NCI-H1048 (cell line): ENCODE data around the gene ARHGAP25.

ENCODE experiments used
- DNase-seq: peaks from one replicate; lab custom pipeline; 2025; lab: John Stamatoyannopoulos, UW

The ARHGAP25 gene

DNA sequence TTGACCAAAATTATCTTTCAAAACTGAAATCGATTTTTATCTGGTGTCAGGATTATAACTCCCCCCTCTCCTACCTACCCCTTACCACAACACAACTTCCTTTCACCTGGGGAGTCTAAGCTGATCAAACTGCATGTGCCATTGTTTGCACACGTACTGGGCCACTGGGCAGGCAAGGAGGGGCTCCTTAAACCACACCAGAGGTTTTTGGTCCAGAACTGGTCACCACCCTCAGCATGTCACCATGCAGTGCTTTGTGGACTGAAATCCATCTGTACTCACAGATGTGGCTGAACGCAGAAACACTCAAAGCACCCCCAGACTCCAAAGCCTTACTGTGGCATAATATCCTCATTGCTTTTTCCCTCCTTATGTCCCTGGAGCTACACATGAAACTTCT lies 13.9 kb upstream of the ARHGAP25 start:
- DNase-seq: no peak

DNA sequence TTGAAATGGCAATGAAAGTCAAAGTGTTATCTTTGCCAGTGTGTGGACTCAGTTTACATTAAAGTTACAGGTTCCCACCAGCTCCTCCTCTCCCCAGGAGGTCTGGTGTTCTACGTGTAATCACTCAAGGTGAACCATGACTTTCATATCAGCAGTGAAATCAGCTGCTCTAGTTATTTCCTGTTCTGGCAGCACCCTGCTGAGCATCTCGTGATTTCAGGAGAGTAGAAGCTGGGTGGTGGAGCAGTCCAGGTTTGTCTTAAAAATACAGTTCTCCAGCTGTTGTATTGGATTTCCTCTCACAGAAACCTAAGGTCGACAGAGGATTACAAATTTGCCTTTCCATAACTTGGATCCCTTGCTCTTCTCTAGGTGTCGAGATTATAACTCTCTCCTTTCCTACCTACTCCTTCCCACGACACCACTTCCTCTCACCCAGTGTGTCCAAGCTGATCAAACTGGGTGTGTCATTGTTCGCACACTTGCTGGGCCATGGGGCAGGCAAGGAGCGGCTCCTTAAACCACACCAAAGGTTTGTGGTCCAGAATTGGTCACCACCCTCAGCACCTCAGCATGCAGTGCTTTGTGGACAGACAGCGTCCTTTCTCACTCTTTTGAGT lies 13.0 kb upstream of the ARHGAP25 start:
- DNase-seq: no peak

DNA sequence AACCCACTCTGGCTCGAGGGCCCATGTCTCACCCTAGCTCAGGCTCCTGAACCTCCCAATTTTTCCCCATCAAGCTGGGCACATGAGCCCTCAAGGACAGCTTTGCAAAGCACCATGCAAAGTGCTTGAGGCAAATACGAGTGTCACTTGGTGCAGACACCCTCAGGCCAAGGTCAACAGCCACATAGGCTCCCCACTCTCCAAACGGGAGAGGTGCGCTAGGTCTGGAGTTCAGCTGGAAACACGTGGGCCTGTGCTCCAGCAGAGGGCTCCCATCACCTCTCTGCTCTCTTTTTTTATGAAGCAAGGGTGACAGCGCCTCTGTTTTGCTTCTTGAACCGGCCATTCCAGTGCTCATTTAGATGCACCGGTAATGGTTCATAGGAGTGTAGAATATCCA lies 11.9 kb upstream of the ARHGAP25 start:
- no peak for DNase-seq

DNA sequence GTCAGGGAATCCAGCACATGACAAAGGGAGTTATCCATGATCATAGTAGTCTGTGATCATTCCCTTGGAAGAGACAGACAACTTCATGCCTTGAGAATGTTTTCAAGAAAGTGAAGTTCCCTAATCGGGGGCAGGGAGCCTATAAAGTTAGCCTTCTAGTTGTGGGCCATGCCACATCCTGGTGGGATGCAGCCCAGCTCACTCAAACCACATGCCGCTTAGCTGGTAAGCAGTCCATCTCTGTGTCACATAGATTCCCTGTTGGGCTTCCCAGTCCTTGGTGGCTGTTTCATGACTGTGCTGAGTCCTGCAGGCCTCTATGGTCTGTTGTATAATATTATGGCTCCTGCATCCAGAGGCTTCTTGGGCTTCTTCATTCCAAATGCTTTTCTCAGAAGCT lies 11.4 kb upstream of the ARHGAP25 start:
- no peak for DNase-seq

DNA sequence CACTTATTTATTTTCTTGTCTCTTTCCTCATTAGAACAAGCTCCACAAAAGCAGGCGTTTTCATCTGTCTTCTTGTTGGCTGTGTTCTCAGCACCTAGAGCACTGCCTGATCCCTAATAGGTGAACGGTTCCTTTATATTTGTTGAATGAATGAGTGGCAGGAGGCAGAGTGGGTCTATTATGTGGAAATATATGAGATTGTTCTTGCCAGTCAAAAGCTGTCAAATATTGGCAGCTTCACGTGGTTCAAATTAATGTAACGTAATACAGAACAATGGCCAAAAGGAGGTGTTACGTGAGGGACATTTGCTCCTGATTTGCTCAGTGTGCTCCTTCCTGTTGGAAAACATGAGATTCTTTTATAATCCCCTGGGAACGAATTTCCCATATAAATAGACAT lies 8.5 kb upstream of the ARHGAP25 start:
- DNase-seq: no peak

DNA sequence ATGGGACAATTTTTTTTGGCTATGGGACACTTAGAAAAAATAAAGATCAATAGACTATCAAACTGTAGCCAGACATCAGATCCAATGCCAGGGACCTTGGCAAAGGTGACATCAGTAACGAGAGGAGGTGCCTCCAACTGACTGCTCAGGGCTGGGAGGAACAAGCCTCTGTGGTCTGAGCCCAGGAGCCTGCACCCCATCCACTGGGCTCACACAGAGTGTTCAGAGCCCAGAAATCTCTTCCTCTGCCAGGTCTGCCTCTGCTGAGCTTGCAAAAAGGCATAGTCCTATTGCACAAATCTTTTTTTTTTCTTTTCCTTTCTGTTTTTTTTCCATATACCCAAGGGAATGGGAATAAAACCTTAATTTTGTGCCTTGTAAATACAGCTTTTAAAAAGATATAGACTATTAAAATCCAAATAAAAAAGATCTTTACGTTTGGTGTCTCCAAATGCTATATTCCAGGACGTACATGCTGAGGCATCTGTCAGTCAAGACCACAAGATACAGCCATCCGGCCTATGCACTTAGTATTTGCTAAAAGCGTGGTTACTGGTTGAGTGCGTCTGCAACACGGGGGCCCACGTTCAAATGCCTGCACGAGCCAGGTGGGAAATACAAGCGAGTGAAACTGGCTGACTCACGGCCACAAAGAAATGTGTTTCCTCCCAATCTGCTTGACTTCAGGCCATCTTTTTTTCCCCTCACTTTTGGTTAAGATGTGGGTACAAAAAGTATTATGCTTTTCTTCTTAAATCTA lies 7.8 kb upstream of the ARHGAP25 start:
- DNase-seq: no peak

DNA sequence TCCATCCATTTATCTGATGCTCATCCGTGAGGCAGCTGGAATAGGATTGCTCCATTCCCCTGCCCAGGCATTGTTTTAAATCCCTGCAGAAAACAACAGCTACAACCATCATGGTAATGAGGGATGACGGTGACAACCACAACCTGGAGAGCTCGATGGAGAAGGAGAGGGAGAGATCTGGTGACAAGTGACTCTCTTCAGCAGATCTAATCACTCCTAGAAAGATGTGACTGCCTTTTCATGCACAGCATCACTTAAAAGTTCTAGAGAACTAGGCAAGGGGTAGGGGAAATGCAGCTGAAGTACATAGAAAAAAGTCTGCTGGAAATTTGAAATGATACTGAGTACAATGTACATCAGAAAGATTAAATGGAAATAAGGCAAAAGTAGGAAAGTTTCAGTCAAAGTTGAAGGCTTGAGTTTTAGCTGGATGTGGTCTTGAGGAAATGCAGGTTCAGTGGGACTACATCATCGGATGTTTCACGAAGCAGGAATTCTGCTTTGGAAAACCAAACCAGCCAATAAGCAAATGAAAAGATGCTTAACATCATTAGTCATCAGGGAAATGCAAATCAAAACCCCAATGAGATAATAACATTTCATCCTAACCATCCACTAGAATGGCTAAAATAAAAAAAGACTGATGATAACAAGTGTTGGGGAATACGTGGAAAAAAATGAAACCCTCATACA lies 6.8 kb upstream of the ARHGAP25 start:
- no peak for DNase-seq

DNA sequence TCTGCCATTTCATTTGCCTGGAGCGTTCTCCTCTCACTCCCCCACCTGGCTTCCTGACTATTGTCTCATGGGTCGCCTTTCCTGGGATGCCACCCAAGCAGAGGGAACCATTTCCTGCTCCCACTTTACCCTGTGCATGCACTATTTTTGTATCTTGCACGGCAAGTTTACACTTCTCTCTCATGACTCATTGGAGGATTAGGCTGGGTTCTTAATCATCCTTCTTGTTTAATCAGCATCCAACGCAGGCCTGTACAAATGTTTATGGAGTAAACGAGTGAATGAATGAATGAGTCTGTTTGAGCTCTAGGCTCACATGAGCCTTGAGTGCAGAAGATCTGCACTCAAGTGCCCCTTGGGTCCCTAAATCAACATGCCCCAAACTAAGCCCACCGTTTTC lies 3.8 kb upstream of the ARHGAP25 start:
- no peak for DNase-seq

DNA sequence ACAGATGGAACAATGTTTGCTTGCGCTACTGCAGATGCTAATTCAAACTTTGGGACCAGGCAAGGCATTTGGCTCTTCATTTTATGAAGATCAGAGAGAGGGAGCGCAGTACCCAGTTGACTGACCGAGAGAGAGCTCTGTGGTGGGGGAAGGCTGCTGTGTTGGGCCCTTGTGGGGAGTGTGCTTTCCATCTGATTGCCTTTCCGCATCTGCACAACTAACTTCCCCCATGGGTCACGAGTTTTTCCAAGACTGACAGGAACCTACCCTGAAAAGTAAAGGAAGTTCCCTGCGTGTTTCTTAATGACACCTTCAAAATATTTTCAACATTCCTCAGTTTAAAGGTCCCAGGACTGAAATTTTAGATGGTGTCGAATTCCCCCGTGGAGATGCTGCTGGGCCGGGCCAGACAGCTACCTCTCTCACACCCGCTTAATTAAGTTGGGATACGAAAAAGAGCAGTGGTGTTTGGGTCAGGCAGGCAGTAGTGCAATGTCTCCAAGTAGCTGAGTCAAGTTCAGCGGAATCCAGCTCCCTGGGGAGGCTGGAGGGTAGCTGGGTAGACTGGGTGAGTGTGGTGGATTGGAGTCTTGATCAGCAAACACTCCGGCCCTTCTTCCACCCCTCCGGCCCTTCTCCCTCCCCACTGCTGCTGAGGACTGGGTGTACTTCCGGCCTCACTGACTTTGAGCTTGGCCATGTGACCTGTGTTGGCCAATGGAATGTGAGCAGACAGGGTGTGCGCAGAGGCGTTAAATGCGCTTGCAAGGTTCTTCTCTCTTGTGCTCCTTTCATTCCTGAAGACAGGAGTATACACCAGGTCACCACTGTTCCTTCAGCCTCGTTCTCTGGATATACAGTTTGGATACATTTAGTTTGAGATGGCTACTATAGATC lies 2.3 kb upstream of the ARHGAP25 start:
- no peak for DNase-seq

DNA sequence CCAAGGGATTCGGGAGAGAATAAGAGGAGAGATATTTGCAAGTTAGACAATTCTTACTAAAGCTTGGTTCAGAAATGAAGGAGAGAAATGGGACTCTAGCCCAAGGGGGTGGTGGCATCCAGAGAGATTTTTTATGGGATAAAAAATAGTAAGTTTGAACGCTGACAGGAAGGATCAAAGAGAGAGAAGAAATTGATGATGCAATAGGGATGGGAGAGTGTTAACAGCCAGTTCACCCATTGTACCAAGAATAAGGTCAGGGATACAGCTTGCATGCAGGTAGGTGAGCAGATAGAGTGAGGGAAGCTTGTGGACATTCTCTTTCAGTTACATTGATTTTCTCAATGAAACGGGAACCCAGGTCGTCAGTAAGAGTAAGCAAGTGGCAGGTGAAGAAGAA lies 1.2 kb upstream of the ARHGAP25 start:
- DNase-seq: no peak

DNA sequence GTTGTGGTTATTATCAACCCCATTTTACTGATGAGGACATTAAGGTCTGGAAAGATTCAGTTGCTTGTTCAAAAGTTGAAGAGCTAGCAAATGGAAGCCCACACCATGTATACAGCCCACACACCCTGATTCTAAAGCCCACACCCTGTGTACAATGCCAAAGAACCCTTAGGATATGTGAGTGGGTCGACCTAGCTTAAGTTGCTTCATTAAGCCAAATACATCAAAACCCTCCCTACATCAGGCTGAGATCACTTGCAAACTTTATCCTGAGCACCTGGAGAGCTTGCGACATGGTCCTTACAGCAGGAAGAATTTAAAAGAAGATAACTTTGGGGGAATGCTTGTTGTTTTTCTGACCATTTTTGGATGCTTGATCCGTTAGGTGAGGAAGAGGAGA lies 435 bp upstream of the ARHGAP25 start:
- DNase-seq: no peak

DNA sequence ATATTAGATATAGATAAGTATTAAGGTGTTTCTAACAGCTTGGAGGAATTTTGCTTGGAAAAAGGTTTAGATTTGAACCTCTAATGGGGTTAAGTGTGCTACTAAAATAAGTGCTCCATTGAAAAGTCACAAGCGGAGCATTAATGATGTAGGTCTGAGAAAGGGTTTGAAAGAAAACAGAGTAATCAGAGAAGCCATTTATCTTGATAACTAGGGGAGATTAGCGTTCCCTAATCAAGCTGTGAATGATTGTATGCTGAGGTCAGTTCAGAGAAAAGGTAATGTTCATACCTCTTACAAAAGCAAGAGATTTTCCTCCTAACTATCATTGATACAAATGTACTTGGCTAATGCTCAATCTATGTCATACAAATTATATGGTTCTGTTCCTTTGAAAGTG lies 1.5 kb downstream of the ARHGAP25 start:
- DNase-seq: no peak

DNA sequence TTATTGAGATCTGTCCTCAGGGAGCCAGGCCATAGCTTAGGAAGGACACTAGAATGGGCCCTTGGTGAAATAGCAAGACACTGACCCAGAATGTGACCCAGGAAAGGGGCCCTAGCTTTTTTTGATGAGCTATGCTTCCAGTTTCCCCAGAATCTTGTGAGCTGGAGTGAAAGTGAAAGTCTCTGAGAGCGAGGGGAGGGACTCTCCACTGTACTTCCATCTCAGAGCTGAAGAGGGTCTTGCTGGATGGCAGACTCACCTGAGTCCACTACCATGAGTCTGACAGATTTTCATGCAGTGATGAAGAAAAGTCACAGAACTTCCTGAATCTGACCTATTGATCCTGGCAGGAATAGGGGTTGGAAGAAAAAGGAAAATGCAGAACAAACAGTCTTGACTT lies 3.1 kb downstream of the ARHGAP25 start:
- DNase-seq: no peak

DNA sequence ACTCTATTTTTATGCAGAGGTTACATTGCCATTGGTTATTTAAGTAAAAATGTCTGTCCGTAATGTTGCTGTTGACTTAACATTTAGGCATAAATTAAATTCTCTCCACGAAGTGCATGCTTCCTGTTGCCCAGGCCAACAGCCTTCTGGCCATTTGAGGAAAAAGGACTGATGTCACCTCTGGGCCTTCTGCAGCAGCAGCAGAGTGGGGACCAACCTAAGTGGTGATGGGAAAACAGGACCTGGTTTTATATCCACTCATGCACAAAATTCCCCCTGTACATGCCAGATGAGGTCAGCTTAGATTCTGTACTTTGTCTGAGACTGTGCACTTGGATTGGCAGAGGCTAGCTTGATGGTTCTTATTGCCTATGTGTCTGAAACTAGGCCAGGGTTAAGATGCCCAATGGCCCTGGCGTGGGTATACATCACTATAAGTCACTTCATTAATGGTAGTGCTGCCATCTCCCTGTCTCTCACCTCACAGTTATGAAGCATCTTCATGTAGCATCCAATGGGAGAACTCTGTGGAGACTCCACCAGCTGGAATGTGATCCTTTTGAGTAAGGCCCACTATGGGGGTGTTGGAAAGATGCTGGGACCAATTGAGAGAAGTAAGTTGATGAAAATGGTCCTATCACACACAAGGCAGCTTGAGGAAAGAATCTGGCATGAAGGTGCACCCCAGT lies 4.4 kb downstream of the ARHGAP25 start:
- DNase-seq: no peak

DNA sequence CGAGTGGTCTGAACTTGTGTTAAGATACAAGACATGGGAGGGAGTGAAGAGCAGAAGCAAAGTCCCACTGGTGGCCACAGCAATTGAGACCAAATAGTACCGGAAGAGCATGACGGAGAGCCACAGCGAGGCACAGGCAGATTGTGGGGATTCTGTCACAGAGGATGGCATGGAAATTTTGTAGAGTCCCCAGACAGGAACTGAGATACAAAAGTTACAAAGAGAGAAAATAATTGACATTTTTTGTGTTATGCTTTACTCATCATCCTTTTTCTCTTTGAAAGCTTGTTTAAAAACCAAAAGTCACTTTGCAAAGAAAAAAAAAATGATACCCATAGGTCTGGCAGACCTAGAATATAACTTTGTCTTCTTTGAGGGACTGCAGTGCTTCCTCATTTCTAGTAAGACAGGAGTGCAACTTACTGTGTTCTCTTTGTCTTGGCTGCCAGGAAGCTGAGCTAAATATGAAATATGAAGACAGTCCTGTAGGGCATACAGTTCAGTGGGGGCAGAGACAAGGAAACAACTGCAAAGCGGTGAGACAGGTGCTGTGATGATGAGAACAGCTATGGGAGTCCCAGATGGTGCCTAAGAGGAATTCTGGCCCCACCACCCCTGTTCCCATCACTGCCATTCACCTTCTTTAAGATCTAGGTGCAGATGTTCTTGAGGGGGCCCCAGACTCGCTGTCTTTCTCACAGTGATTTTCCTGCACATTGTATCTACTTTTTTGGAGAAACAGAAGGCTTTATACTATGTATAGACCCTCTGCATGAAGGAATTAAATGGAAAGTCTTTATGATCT lies 5.2 kb downstream of the ARHGAP25 start:
- no peak for DNase-seq

DNA sequence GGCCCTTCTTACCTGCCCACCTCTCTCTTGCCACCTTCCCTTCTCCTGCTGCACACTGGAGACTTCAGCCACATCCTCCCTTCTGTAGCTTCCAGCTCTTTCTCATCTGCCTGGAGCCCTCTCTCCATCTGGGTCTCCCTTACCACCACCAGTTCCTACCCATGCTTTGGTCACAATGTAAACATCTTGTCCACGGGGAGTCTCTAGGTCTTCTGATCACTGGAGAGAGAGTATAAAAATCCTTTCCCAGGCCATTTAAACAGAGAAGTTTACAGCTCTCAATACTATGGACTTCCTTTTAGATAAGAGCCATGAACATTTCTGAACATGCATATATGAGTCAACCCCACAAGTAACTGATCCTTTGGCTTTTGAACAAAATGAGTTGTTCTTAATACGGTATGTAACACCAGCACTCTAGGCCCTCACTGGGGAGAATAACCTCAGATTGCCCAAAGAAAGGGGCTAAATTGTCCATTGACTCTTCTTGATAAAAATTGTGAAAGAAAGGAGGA lies 5.8 kb downstream of the ARHGAP25 start:
- no peak for DNase-seq

DNA sequence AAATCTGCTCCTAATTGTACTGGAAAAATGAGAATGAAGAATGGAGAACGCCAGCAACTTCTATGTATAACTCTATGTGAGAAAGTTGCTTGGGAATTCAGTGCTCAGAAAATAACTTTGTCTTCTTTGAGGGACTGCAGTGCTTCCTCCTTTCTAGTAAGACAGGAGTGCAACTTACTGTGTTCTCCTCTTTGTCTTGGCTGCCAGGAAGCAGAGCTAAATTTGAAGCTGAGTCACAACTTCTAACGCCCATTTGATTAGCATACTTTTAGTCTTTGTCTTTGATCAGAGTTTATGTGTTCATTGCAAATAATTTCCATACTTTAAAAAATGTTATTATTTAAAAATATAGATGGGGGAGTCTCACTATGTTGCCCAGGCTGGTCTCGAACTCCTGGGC lies 6.6 kb downstream of the ARHGAP25 start:
- no peak for DNase-seq

DNA sequence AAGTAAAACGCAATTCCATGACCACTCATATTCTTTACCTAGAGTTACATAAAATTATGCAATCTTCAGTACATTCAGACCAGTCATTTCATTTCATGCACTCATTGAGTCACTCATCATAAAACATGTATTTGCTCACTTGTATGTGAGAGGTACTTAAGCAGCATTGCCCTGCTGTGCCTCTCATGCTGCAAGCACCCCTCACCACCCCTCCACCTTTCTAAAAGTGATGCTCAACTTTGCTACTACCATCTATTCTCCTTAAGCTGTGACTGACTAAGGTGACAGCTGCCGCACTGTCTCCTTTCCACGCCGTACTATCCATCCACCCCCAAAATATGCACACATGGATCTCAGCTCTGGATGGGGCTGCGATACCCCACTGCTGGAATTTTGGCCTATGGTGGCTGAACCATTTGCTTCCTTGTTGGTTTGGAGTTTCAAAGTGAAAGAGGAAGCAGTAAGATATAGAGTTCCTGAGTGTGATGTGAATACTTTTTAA lies 7.2 kb downstream of the ARHGAP25 start:
- DNase-seq: no peak

DNA sequence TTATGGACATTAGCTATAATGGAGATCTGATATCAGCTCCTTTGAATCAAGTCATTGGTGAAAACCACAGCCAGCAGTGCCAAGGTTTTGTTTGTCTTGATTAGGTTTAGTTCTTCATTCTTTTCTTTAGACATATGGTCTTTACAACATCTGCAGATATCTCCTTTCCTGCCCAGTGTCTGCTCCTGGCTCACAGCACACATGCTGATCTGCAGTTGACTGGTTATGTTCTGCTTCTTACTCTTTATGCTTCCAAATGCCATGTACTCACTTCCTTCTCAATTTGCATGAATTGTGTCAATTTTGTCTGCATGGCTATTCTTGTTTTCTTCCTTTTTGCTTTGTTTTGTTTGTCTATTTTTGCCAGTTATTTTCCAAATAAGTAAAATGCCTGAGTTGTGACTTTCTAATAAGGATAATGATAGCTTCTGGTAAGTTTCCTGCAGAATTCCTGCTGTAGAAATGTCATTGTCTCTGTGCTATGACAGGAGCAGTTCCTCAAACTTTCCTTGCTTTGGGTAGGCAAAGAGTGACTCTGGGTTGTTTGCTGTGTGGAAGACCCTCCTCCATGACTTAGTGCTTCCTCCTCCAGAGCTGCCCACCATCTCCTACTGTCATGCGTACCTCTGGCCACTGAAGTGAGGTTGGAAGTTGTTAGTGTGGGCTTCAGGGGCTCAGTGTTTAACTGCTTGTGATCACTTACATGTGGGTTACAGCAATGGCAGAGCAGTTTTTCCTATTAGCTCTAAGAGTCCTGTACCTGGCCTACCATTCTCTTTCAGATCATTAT lies 8.2 kb downstream of the ARHGAP25 start:
- DNase-seq: no peak

DNA sequence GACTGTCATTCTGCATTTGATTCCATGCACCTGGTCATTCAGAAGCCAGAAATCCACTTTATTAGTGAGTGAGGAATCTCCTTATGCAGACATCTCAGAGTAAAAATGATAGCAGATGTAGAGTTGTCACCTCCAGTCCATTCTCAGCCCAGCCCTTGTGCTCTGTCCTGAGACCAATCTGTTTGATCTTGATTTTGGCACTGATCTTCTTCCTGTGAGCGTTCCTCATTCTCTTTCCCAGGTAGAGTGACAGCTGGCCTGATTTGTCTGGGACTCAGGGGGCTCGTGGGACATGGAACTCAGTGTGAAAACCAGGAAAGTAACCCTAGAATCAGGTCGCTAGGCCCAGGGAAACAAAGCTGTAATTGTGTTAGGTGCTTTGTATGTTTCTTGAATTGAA lies 8.9 kb downstream of the ARHGAP25 start:
- no peak for DNase-seq
